Measurements from ENCODE around the gene ACD.

ACD gene

DNA sequence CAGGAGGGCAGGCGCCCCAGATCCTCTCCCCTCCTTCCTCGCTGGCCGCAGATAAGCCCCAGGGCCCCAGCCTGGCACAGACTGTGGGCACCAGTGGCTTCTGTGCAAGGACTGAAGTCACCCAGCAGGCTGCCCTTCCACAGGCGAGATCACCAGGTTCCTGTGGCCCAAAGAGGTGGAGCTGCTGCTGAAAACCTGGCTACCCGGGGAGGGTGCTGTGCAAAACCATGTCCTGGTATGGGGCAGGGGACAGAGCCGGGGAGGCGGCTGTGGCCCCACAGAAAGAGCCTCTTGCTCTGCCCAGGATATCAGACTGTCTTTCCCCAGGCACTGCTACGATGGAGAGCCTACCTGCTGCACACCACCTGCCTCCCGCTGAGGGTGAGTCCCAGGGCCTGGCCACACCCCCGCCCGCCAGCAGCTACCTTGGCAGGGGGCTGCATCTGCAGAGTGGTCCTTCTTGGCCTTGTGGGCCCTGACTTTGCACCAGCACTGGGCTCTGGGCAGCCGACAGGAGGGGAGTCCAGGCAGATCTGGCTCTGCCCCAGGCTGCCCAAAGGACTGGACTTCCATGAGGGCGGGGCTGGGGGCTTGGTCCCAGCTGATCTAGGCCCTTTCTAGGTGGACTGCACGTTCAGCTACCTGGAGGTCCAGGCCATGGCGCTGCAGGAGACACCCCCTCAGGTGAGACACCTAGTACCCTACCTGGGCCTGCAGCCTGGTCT, 14.5 kb downstream of the ACD start:
- no peak for DNase-seq

DNA sequence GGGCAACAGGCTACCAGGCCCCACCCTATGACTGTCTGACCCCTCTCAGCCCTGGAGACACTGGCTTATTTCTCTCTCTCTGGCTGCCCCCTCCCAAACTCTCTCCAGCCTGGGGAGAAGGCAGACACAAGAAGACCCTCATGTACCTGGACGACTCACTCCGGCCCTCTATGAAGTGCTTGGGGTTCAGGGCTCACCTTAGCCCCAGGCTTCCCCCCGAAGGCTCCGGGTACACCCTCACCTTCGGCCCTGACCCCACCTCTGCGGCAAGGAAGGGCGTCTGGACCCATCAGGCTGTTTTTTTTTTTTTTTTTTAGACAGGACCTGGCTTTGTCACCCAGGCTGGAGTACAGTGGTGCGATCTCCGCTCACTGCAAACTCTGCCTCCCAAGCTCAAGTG, 16.0 kb downstream of the ACD start:
- DNase-seq: no peak

GRCh38 chr16:67641779-67642708, 18.0 kb downstream of the ACD start:
- no peak for DNase-seq

- DNase-seq: no peak
These were observed 22.4 kb downstream of the ACD start for GRCh38 chr16:67637625-67638024.

- no peak for DNase-seq
These were observed 23.3 kb downstream of the ACD start for GRCh38 chr16:67636713-67637112.

GRCh38 chr16:67632415-67633172, 27.5 kb downstream of the ACD start:
- no peak for DNase-seq

- no peak for DNase-seq
These were observed 31.8 kb downstream of the ACD start for GRCh38 chr16:67628216-67628615.

GRCh38 chr16:67613808-67614207, 46.3 kb downstream of the ACD start:
- no peak for DNase-seq

- no peak for DNase-seq
These were observed 51.7 kb downstream of the ACD start for GRCh38 chr16:67608364-67608763.

Data from NCI-H1105 treated with DMSO at 0.1 percent for 48 hours (cell line).